Prostate gland (tissue), 2 donors: ENCODE data around the gene ARHGAP26.

ENCODE experiments used
- CTCF ChIP-seq, 4 experiments: fragments of 200-600 bp in 2 of 4; fragments of 450-650 bp in 2 of 4; sonication (generic) in 2 of 4; IDR thresholded peaks; 1 replicate in 3 of 4; 2 replicates in 1 of 4; pipeline ENCODE4 v1.5.1; 2016 to 2019; ENCODE audit warnings: antibody characterized with exemption in 4 of 4, mild to moderate bottlenecking in 2 of 4, moderate library complexity in 2 of 4
- POLR2A ChIP-seq: fragments of 450-650 bp; IDR thresholded peaks from one replicate; pipeline ENCODE4 v1.6.1; 2016; ENCODE audit warnings: antibody characterized with exemption, mild to moderate bottlenecking
- POLR2AphosphoS5 ChIP-seq: sonication (generic); formaldehyde crosslinking; IDR thresholded peaks from one replicate; pipeline ENCODE4 v1.6.1; 2017; ENCODE audit warnings: antibody characterized with exemption

GRCh38 chr5:143226361-143226760, 456.2 kb downstream of the ARHGAP26 start:
- TF ChIP-seq CTCF (IDR thresholded peaks at IDR 0.05): no peak
- no peak for TF ChIP-seq POLR2A
- TF ChIP-seq POLR2AphosphoS5: no peak
